Retinal pigment epithelial cell (primary cell): ENCODE measurements around the gene SLC38A9.
"Not testable (repeated sequence)": the region's sequence is repeated elsewhere in the genome, so short reads cannot be mapped to it uniquely, and the experiment has no call there.

Experiments
- DNase-seq: peaks from one replicate; pipeline ENCODE4 v3.0.0-alpha.2; 2010; ENCODE audit warnings: low read depth
- H3K4me3 ChIP-seq: 2 replicates; pipeline ENCODE4 v1.5.1; 2011; ENCODE audit warnings: mild to moderate bottlenecking, low read length, control low read depth, moderate library complexity
- TF ChIP-seq, protein P1 (sequence below): conservative IDR thresholded peaks from 2 replicates; pipeline ENCODE4 v1.5.1; 2011; ENCODE audit warnings: low read depth, low read length, control low read depth, inconsistent platforms

The SLC38A9 gene

DNA sequence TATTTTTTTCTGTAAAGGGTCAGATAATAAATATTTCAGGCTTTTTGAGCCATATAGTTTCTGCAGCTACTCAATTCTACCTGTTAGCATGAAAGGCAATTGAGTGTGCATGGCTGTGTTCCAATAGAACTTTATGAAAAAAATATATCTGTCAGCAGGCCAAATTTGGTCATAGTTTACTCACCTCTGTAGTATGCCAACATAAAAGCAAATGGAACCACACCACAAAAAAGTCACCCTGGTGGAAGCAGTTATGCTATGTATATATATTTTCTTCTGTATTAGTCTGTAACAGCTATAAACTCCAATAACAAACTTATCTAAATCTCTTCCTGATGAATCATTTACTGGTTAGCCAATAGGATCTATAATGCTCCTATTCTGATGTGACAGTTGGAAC, 3.4 kb downstream of the SLC38A9 start:
- no peak overlapping the region for H3K4me3 ChIP-seq
- TF ChIP-seq, protein P1, sequence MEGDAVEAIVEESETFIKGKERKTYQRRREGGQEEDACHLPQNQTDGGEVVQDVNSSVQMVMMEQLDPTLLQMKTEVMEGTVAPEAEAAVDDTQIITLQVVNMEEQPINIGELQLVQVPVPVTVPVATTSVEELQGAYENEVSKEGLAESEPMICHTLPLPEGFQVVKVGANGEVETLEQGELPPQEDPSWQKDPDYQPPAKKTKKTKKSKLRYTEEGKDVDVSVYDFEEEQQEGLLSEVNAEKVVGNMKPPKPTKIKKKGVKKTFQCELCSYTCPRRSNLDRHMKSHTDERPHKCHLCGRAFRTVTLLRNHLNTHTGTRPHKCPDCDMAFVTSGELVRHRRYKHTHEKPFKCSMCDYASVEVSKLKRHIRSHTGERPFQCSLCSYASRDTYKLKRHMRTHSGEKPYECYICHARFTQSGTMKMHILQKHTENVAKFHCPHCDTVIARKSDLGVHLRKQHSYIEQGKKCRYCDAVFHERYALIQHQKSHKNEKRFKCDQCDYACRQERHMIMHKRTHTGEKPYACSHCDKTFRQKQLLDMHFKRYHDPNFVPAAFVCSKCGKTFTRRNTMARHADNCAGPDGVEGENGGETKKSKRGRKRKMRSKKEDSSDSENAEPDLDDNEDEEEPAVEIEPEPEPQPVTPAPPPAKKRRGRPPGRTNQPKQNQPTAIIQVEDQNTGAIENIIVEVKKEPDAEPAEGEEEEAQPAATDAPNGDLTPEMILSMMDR = no peak
- DNase-seq = no peak

- H3K4me3 ChIP-seq = no peak overlapping the region
- TF ChIP-seq, protein P1 = no peak
- DNase-seq = no peak
Measured at GRCh38 chr5:55706230-55706629, 5.9 kb downstream of the SLC38A9 start.

- H3K4me3 ChIP-seq = no peak overlapping the region
- TF ChIP-seq, protein P1 = no peak
- DNase-seq = no peak
Measured at GRCh38 chr5:55702598-55703345, 9.4 kb downstream of the SLC38A9 start.

DNA sequence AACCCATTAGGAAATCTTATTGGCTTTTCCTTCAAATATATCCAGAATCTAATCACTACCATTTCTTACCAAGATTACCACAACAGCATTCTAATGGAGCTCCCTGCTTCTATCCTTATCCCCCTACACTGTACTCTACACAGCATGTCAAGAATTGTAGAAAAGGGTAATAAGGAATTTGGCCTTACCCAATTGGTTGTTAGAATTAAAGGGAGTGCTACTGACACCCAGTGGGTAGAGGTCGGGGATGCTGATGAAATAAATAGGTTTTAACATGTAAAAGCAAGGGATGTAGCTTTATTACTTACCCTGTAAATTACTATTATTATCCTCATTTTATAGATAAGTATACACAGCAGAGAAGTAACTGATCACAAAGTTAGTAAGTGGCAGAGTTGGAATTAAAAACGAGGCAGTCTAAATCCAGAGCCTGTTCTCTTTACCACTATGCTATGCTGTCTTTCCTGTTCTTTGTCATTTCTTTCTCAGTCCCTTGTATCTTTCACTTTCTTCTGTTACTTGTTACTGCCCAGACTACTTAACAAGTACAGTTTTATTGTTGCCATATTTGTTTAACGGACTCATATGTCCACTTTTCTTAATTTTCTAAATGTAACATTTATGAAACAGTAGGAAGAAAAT, 10.5 kb downstream of the SLC38A9 start:
- TF ChIP-seq, protein P1 = no peak
- H3K4me3 ChIP-seq = no peak overlapping the region

DNA sequence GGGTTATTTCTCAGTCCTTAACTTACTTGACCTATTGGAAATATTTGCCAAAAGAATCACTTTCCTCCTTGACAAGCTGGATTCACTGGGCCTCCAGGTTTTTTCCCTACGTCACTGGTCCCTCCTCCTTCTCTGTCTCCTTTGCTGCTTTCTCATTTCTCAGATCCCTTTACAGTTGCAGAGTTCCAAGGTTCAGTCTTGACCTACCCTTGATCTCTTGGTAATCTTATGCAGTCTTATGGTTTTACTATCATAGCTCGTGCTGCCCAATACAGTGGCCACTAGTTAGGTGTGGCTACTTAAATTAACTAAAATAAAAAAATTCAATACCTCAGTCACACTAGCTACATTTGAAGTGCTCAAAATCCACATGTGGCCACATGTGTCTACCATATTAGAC, 11.4 kb downstream of the SLC38A9 start:
- H3K4me3 ChIP-seq = no peak overlapping the region
- DNase-seq = no peak
- TF ChIP-seq, protein P1 = no peak

More for the DNA sequence above, 10.5 kb downstream of the SLC38A9 start:
- DNase-seq = no peak

DNA sequence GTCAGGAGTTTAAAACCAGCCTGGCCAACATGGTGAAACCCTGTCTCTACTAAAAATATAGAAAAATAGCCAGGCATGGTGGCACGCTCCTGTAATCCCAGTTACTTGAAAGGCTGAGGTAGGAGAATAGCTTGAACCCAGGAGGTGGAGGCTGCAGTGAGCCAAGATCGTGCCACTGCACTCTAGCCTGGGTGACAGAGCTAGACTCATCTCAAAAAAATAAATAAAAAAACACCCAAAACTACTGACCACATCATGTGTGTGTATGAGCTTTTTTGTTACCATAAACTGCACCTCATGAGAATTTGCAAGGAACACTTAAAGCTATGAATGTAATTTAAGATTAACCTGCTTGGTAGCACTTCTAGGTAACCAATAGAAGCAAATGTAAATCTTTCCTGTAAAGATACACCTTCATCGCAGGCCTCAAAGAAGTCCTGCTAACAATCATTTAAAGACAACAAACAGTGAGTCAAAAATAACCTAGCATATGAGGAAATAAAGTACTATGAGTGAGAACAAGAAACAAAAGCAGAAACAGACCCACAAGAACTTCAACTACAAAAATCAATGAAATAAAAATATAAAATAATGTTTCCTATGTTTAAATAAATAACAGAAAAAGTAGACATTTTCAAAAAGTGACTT, 13.0 kb downstream of the SLC38A9 start:
- H3K4me3 ChIP-seq = no peak overlapping the region
- TF ChIP-seq, protein P1 = no peak
- DNase-seq = no peak

- not testable (repeated sequence) for DNase-seq, H3K4me3 ChIP-seq
Measured at GRCh38 chr5:55696704-55697103, 15.4 kb downstream of the SLC38A9 start.
